HepG2 (cell line): ENCODE data around the gene INHBE. TPM values are rescaled to one million over a fixed set of nuclear protein-coding genes. Genes with fewer than 3 reads are reported as not detected.

ENCODE experiments used
- HNF1B ChIP-seq: sonication (generic); formaldehyde crosslinking; IDR thresholded peaks from 2 replicates; pipeline ENCODE4 v1.5.1; 2020; ENCODE audit warnings: mild to moderate bottlenecking, moderate library complexity, missing genetic modification reagents
- HNRNPL ChIP-seq: fragments of 200-400 bp; formaldehyde crosslinking; IDR thresholded peaks from 2 replicates; pipeline ENCODE4 v1.6.1; 2017; ENCODE audit warnings: mild to moderate bottlenecking, low read depth, low read length
- KLF12 ChIP-seq: sonication (generic); formaldehyde crosslinking; IDR thresholded peaks from 2 replicates; pipeline ENCODE4 v1.4.0; 2020; ENCODE audit warnings: missing genetic modification reagents, borderline replicate concordance
- NCOA5 ChIP-seq: sonication (generic); formaldehyde crosslinking; IDR thresholded peaks from 2 replicates; pipeline ENCODE4 v1.4.0; 2020; ENCODE audit warnings: missing genetic modification reagents
- PLRG1 ChIP-seq: fragments of 450-650 bp; conservative IDR thresholded peaks from 2 replicates; pipeline ENCODE4 v1.6.1; 2016
- RBFOX2 ChIP-seq: fragments of 200-400 bp; formaldehyde crosslinking; IDR thresholded peaks from 2 replicates; pipeline ENCODE4 v1.6.1; 2017; ENCODE audit warnings: low read depth, mild to moderate bottlenecking, low read length
- SSRP1 ChIP-seq: IDR thresholded peaks from 2 replicates; pipeline ENCODE4 v1.6.1; 2016; ENCODE audit warnings: control low read depth
- ZFP36L1 ChIP-seq: sonication (generic); formaldehyde crosslinking; IDR thresholded peaks from 2 replicates; pipeline ENCODE4 v1.8.0; 2022; ENCODE audit warnings: mild to moderate bottlenecking, missing genetic modification reagents, moderate library complexity
- ZNF101 ChIP-seq: sonication (generic); formaldehyde crosslinking; IDR thresholded peaks from 2 replicates; pipeline ENCODE4 v1.4.0; 2020; ENCODE audit warnings: mild to moderate bottlenecking, low read depth, missing genetic modification reagents, borderline replicate concordance
- ZNF230 ChIP-seq: sonication (generic); formaldehyde crosslinking; IDR thresholded peaks from 2 replicates; pipeline ENCODE4 v1.4.0; 2020; ENCODE audit warnings: mild to moderate bottlenecking, missing genetic modification reagents
- ZNF598 ChIP-seq: sonication (generic); formaldehyde crosslinking; IDR thresholded peaks from 2 replicates; pipeline ENCODE4 v1.5.1; 2020; ENCODE audit warnings: mild to moderate bottlenecking, missing genetic modification reagents, borderline replicate concordance
- ZNF619 ChIP-seq: sonication (generic); formaldehyde crosslinking; IDR thresholded peaks from 2 replicates; pipeline ENCODE4 v1.4.0; 2020; ENCODE audit warnings: mild to moderate bottlenecking, missing genetic modification reagents
- ZNF678 ChIP-seq: sonication (generic); formaldehyde crosslinking; IDR thresholded peaks from 2 replicates; pipeline ENCODE4 v1.4.0; 2020; ENCODE audit warnings: mild to moderate bottlenecking, missing genetic modification reagents
- ZNF777 ChIP-seq: sonication (generic); formaldehyde crosslinking; IDR thresholded peaks from 2 replicates; pipeline ENCODE4 v1.4.0; 2020; ENCODE audit warnings: missing genetic modification reagents
- polyA plus RNA-seq, 8 experiments: library from polyadenylated mRNA; depleted of rRNA in 3 of 8; stranded (reverse) in 7 of 8; unstranded in 1 of 8; fragments of >200 nt; fragmentation: Illumina TruSeq in 4 of 8; extraction: Trizol in 4 of 8; gene quantifications; 2 replicates each; pipeline versions ENCODE4 v1.2.1 to v1.2.3, GENCODE V29; 2011 to 2016; ENCODE audit warnings: low read depth in 4 of 8, missing spikeins in 1 of 8, mixed read lengths in 1 of 8; ENCODE audit not compliant: insufficient read depth in 1 of 8
- total RNA-seq, 5 experiments: library from RNA; depleted of rRNA; stranded (reverse); fragments of >200 nt; fragmentation: Illumina TruSeq; extraction: Trizol; gene quantifications; 2 replicates each; pipeline ENCODE4 v1.2.3, GENCODE V29; 2016; ENCODE audit warnings: low read depth in 1 of 5
- TF ChIP-seq, protein P1 (sequence below): sonication (generic); formaldehyde crosslinking; IDR thresholded peaks from one replicate; pipeline ENCODE4 v1.5.1; 2020; ENCODE audit warnings: mild to moderate bottlenecking, missing genetic modification reagents; ENCODE audit errors: not compliant biosample characterization
- TF ChIP-seq, protein P2 (sequence below): sonication (generic); formaldehyde crosslinking; IDR thresholded peaks from 2 replicates; pipeline ENCODE4 v1.5.0; 2020; ENCODE audit warnings: missing genetic modification reagents, mild to moderate bottlenecking, borderline replicate concordance
- TF ChIP-seq, protein P3 (sequence below): sonication (generic); formaldehyde crosslinking; IDR thresholded peaks from 2 replicates; pipeline ENCODE4 v1.4.0; 2020; ENCODE audit warnings: missing genetic modification reagents

Gene INHBE
- total and polyA plus RNA-seq, 2 of the 13 experiments (the other 11 are each of a cell fraction or from before 2014, with no cell fraction given) = 17.0 to 32.0 TPM

DNA sequence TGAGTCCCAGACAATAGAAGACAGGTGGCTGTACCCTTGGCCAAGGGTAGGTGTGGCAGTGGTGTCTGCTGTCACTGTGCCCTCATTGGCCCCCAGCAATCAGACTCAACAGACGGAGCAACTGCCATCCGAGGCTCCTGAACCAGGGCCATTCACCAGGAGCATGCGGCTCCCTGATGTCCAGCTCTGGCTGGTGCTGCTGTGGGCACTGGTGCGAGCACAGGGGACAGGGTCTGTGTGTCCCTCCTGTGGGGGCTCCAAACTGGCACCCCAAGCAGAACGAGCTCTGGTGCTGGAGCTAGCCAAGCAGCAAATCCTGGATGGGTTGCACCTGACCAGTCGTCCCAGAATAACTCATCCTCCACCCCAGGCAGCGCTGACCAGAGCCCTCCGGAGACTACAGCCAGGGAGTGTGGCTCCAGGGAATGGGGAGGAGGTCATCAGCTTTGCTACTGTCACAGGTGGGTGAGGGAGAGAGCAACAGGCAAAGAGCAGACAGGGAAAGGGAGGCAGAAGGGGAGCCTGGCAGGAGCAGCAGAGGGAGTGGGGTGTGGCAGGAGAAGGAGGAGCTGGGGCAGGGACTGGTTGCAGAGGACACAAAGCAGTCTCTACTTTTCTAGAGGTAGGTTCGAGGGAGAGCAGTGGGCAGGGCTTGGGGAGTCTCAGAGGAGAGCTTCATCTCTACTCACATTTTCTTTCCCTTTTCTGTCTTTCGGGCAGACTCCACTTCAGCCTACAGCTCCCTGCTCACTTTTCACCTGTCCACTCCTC lies 452 bp downstream of the INHBE start (continued):
- TF ChIP-seq, protein P1, sequence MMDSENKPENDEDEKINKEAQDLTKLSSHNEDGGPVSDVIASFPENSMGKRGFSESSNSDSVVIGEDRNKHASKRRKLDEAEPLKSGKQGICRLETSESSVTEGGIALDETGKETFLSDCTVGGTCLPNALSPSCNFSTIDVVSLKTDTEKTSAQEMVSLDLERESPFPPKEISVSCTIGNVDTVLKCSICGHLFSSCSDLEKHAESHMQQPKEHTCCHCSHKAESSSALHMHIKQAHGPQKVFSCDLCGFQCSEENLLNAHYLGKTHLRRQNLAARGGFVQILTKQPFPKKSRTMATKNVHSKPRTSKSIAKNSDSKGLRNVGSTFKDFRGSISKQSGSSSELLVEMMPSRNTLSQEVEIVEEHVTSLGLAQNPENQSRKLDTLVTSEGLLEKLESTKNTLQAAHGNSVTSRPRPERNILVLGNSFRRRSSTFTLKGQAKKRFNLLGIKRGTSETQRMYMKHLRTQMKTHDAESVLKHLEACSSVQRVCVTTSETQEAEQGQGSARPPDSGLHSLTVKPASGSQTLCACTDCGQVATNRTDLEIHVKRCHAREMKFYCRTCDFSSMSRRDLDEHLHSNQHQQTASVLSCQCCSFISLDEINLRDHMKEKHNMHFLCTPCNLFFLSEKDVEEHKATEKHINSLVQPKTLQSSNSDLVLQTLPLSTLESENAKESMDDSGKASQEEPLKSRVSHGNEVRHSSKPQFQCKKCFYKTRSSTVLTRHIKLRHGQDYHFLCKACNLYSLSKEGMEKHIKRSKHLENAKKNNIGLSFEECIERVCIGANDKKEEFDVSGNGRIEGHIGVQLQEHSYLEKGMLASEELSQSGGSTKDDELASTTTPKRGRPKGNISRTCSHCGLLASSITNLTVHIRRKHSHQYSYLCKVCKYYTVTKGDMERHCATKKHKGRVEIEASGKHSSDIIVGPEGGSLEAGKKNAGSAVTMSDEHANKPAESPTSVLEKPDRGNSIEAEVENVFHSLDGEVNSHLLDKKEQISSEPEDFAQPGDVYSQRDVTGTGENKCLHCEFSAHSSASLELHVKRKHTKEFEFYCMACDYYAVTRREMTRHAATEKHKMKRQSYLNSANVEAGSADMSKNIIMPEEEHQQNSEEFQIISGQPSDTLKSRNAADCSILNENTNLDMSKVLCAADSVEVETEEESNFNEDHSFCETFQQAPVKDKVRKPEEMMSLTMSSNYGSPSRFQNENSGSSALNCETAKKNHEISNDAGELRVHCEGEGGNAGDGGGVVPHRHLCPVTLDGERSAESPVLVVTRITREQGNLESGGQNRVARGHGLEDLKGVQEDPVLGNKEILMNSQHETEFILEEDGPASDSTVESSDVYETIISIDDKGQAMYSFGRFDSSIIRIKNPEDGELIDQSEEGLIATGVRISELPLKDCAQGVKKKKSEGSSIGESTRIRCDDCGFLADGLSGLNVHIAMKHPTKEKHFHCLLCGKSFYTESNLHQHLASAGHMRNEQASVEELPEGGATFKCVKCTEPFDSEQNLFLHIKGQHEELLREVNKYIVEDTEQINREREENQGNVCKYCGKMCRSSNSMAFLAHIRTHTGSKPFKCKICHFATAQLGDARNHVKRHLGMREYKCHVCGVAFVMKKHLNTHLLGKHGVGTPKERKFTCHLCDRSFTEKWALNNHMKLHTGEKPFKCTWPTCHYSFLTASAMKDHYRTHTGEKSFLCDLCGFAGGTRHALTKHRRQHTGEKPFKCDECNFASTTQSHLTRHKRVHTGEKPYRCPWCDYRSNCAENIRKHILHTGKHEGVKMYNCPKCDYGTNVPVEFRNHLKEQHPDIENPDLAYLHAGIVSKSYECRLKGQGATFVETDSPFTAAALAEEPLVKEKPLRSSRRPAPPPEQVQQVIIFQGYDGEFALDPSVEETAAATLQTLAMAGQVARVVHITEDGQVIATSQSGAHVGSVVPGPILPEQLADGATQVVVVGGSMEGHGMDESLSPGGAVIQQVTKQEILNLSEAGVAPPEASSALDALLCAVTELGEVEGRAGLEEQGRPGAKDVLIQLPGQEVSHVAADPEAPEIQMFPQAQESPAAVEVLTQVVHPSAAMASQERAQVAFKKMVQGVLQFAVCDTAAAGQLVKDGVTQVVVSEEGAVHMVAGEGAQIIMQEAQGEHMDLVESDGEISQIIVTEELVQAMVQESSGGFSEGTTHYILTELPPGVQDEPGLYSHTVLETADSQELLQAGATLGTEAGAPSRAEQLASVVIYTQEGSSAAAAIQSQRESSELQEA (CRISPR knock-in tag) = no peak
- TF ChIP-seq HNF1B (CRISPR knock-in tag) (0 out of 2 replicates have a peak, but pooled peaks have one; percentile 13), ZFP36L1 (CRISPR knock-in tag) (no peak), ZNF678 (CRISPR knock-in tag) (0 out of 2 replicates have a peak, but pooled peaks have one; percentile 54), SSRP1 (CRISPR knock-in tag) (peak; percentile 11; the same call in 1 of the 2 replicates), ZNF101 (no peak), NCOA5 (CRISPR knock-in tag) (no peak), ZNF598 (CRISPR knock-in tag) (no peak), ZNF619 (0 out of 2 replicates have a peak, but pooled peaks have one; percentile 19), HNRNPL (0 out of 2 replicates have a peak, but pooled peaks have one; percentile 0), ZNF777 (CRISPR knock-in tag) (0 out of 2 replicates have a peak, but pooled peaks have one; percentile 1), RBFOX2 (peak; percentile 42; the same call in 1 of the 2 replicates), ZNF230 (CRISPR knock-in tag) (0 out of 2 replicates have a peak, but pooled peaks have one; percentile 58), PLRG1 (no peak), KLF12 (CRISPR knock-in tag) (no peak)
- TF ChIP-seq, protein P2, sequence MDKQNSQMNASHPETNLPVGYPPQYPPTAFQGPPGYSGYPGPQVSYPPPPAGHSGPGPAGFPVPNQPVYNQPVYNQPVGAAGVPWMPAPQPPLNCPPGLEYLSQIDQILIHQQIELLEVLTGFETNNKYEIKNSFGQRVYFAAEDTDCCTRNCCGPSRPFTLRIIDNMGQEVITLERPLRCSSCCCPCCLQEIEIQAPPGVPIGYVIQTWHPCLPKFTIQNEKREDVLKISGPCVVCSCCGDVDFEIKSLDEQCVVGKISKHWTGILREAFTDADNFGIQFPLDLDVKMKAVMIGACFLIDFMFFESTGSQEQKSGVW (CRISPR knock-in tag) = no peak
- TF ChIP-seq, protein P3, sequence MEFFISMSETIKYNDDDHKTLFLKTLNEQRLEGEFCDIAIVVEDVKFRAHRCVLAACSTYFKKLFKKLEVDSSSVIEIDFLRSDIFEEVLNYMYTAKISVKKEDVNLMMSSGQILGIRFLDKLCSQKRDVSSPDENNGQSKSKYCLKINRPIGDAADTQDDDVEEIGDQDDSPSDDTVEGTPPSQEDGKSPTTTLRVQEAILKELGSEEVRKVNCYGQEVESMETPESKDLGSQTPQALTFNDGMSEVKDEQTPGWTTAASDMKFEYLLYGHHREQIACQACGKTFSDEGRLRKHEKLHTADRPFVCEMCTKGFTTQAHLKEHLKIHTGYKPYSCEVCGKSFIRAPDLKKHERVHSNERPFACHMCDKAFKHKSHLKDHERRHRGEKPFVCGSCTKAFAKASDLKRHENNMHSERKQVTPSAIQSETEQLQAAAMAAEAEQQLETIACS (CRISPR knock-in tag) = no peak
